Measurements from ENCODE around the gene KIF1C.

GRCh38 chr17:5033352-5034015, 35.7 kb downstream of the KIF1C start:
- no peak for TF ChIP-seq CTCF (IDR thresholded peaks at IDR 0.05)
- TF ChIP-seq EP300 (IDR thresholded peaks at IDR 0.05) = no peak
